Embryonic facial prominence (tissue), 1 donor: Measurements from ENCODE around the gene DOCK2.
"Not testable (repeated sequence)": the region's sequence is repeated elsewhere in the genome, so short reads cannot be mapped to it uniquely, and the experiment has no call there.

ENCODE experiments used
- DNase-seq: peaks from one replicate; pipeline ENCODE4 v3.0.0-alpha.2; 2016; ENCODE audit errors: extremely low spot score

The DOCK2 gene

DNA sequence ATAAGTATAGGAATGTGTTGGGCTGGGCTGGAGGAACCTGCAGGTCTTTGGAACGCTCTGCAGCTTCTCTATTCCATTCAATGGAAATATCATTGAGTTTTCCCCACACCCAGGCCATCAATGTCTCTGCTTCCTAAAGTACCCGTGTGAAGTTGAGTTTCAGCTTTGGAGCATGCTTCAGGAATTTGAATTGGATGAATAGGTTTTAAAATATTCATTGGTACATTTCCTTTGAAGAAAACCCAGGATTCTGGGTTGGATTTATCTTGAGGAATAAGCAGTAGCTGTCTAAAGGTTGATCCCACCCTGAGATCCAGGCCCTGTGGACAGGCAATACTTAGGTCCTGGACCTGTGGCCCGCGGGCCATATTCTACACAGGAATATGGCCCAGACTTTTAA lies 306.0 kb downstream of the DOCK2 start:
- no peak for DNase-seq

DNA sequence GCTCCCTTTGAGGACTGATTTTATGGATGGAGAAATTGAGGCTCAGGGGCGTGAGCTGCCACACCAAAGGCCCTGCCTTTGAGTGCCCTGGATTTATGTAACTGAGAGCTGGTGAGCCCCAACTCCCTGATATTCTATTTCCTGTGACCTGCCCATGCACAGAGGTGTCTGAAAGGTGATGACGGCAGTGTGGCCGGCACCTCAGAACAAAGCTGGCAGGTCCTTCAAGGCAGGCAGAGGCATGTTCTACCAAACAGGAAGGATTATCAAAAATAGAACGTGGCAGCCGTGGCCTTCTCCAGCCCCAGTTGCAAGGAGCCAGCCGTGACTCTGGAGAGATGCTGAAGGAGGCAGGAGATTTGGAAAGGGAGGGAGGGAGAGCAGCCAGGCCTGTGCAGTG lies 307.0 kb downstream of the DOCK2 start:
- no peak for DNase-seq

DNA sequence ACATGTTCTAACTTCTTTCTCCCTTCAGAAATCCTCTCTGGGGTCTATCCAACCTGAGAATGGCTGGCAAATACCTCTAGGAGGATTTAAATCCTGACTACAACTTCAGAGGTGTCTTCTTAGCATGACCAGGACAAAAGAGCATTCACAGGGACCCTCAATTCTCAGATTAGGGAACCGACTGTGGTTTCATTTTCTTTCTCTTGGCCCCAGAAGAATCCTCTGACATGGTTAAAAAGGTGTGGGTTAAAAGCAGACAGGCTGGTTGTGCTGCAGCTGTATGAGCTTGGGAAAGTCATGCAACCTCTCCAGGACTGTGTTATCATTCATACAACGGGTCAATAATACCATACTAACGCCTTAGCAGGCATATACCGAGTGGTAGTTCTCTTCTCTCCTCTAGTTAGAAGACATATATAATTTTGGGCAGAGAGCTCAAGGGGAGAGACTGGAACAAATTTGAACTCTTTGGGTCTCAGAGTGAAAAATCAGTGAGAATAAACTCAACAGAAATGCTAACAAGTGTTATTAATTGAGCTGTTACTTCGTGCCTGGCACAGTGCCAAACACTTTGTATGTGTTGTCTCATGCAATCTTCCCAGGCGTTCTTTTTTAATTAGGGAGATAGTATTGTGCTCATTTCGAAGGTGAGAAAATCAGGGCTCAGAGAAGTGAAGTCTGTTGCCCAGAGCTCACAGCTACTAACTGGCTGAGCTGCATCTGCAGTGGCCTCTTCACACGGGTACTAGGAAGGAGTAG lies 308.0 kb downstream of the DOCK2 start:
- no peak for DNase-seq

DNA sequence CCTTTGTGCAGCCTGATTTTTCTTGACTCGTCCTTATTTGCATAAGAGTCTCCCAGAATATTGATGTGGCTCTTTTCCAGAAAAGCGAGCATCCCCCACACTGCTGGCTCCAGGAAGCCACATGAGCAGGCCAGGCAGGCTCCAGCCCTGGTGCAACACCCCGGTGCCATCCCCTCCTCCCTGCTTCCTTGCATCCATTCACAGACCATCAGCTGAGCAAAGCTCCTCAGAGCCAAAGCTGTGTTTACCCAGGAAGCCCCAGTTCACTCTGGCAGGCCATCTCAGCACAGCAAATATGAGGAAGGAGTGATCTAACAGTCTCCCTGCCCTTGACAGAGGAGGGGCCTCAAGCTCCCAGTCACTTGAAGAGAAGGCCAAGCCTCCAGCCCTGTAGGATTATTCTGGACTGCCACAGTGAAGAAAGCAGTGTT lies 308.8 kb downstream of the DOCK2 start:
- DNase-seq: no peak

DNA sequence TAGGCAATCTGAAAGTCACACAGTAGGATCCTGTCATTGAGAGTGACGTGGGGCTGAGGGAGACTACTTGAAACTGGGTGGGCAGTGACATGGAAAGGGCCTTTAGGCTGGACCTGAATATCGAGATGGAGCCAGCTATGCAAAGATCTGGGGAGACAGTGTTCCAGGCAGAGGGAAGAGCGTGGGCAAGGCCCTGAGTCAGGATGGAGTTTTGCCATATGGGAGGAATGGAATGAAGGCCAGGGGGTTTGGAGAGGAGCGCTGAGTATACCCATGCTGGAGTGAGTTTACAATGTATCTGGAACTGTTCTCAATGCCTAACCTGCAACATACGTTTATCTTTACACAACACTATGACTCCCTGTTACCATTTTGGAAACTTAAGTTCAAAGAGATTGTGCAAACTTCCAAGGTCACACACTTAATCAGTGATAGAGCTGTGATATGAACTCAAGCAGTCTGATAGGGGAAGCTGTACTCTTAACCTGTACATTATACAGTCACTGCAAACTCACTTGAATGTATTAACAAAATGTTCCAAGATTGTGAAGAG lies 309.7 kb downstream of the DOCK2 start:
- DNase-seq: no peak

DNA sequence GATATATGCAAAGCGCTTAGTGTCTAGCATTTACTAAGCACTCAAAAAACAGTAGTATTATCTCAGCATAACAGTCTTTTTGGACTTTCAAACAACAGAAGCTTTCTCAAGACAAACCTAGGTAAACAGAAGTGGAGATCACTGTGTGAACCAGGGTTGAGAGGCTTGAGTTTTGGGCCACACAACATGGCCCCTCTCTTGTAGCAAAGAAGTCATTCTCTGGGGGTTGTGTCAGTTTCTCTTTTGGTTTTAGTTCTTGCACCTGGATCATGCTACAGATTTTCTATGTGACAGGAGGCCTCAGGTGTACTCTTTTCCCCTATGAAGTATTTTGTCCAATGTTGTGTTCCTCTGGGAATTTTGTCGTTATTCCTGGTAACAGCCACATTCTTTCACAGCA lies 313.3 kb downstream of the DOCK2 start:
- no peak for DNase-seq

DNA sequence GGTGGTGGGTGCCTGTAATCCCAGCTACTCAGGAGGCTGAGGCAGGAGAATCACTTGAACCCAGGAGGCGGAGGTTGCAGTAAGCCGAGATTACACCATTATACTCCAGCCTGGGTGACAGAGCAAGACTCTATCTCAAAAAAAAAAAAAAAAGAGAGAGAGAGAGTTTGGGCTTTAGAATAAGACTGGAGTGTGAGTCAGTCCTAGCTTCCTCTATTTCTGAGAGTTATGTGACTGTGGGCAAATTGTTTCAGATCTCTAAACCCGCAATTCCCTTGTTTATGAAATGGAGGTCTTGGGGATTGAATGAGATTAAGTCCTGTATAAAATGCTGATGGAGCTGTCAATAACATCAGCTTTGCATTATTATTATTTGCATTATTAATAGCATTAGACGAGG lies 316.1 kb downstream of the DOCK2 start:
- DNase-seq: not testable (repeated sequence)

DNA sequence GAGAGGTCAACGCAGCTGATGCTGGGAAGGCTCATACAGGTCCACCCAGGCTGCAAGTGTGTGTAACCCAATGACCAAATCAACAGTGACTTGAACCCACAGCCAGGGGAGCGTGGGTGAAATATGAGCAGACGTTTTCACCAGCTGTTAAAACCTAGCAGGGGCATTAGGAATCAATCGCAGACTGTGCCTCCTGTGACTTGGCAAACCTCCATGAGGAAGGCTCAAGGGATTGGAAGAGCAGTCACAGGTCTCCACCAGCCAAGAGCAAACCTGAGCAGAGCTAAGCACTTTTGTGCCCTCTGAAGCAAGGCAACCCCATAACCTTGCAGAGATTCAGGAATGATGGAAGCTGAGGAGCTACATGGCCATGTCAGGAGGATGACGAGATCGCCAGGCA lies 317.7 kb downstream of the DOCK2 start:
- no peak for DNase-seq

DNA sequence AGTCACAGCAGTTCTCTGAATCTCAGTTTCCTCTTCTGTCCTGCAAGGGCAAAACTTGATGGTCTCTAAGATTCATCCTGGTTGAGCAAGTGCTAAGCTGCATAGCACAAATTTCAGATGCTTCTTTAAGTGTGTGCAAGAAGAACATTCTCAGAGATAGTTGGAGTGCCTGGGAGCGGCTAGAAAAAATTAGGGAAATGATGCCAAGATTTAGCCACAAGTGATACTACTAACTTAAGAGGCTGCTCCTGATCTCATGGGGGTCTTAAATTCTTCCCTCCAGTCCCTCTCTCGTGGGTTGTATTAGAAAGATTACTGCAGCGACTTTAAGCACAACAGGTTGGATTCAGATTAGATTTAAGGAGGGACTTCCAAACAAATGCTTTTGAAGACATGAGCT lies 319.1 kb downstream of the DOCK2 start:
- DNase-seq: no peak

DNA sequence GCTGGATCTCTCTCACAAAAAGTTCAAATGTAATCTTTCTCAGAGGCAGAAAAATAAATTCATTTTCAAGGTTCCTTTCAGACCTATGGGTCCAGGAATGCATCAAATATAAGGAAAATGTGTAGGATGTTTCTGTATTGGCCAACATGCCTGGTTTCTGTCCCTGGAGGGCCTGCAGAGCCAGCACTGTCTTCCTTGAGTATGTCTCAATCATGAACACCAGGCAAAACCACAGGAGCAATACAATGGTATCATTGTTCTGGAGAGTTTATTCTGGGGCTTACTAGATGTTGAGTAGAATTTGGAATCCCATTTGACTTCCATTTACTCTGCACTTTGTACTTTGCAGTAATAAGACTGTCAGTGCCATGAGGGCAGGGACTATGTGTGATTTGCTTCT lies 319.7 kb downstream of the DOCK2 start:
- DNase-seq: no peak

DNA sequence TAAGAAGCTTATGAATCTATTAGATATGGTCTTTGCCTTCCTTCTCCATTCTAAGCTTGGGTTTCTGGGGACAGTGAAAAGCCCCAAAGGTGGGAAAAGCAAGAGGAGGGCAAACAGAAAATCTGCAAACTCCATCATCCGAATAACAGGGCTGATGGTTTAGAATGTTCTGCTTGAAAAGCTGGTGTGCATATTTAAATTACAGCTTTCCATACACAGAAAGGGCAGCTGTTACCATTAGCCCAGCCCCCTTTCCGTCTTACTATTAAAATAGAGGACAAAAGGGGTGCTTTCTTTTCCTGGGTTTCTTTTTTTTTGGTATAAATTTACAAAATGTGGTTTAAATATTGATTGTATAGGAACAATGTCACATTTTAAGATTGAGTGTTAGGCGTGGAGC lies 321.2 kb downstream of the DOCK2 start:
- no peak for DNase-seq

DNA sequence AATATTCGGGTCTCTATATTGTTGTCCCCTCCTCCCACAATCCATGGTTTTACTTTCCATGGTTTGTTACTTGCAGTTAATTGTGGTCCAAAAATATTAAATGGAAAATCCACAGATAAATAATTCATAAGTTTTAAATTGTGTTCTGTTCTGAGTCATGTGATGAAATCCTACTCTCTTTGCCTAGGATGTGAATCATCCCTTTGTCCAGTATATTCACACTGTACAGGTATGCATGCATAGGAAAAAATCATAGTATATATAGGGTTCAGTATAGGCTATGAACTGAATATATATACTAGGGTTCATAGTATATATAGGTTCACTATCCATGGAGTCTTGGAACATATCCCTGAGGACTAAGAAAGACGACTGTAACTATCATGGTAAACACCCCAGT lies 323.6 kb downstream of the DOCK2 start:
- DNase-seq: no peak

DNA sequence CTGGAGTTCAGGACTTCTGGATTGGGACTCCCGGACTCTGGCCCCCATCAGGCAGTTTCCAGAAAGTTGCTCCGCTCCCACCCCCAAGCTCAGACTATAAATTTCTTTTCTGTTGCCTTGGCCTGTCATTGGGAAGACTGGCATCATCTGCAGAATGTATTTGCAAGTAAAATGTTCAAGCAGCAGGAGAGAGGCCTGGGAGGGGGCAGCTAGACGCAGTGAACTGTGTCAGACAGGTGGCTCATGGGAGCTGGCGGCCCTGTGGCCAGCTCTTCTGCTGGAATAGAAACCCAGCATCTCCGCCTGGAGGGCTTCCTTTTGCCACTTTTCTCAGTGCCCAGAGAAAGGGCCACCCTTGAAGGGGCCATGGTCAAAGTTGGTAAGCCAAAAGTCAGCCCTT lies 327.2 kb downstream of the DOCK2 start:
- no peak for DNase-seq

DNA sequence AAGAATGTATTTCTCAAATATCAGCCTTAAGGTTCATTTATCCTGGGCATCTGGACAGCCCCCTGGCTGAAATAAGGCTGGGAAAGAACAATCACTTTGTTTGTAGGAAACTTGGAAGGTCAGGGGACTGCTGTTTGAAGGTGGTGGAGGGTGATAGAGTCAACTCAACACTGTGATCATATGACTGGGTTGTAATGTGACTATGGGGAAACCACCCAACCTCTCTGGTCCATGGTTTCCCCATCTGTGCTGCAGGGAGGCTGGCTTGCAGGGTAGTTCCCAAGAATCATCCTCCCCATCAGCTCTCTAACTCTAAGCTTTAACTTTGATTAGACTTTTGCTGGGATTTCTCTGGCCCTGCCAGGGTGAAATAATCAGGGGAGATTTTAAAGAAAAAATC lies 333.3 kb downstream of the DOCK2 start:
- no peak for DNase-seq

DNA sequence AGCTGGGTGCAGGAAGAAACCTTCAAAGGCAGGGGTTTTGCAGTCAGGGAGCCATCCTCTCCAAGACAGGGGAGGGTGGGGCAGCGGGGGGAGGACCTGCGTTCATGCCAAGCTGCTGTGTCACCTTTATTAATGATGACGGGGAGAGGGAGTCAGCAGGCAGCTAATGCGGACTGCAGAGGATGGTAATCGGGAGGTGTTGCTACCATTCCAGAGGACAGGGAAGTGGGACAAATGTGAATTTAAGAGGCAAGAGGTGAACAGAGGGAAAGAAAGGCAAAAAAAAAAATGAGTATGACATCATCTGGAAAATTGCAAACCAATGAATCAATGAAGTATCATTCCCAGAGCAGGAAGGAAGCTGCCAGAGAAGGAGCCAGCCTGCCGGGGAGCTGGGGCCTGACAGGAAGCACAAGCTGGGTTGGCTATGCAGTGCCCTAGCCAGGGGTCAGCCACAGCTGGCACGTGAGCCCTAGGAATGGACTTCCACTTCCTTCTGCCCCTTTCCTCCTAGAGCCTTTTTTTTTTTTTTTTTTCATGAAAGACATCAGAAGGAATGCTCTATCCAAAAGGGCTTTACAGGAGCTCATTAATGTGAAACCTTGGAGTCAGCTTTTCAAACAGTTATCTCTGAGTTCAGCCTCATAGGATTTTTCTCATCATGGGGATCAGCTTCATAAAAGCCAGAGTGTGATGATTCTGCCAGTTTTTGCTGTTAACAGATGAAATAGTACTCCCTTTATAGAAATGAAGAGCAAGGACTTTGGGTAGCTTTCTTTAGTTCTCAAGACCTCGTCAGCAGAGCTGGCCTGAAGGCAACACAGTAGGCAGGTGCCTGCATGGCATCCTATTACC lies 334.1 kb downstream of the DOCK2 start:
- no peak for DNase-seq

DNA sequence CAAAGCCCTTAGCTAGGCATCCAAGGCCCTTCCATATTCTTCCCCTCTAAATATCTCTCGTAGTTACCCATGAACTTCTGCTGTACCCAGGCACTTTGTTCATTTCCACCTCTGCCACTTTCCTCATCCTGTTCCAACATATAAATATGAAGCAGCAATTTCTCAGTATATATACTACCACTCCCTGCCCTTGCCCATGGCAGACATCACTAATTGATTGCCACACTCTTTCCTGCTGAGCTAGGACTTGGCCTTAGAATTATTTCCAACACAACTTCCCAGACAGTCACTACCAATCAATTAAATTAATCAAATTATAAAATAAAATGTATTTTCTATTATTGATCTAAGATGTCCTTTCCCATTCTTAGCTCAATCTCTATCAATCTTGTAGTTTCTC lies 334.7 kb downstream of the DOCK2 start:
- no peak for DNase-seq

DNA sequence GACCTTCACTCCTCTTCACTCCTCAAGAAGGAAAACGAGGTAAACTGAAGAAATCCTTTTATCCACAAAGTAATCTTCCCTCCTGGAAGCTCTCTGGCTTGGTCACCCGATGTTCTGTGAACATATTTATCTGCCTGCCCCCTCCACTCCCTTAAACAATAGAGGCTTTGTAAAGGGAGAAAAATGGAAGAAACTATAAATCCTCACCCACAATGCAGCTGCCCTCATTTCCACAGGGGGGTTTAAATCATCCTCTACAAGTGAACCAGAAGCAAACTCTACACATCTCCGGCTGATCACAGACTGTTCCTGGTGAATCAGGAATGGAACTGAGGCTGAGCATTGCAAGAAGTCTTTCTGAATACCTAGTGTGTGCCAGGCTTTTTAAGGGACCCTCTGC lies 336.0 kb downstream of the DOCK2 start:
- no peak for DNase-seq

DNA sequence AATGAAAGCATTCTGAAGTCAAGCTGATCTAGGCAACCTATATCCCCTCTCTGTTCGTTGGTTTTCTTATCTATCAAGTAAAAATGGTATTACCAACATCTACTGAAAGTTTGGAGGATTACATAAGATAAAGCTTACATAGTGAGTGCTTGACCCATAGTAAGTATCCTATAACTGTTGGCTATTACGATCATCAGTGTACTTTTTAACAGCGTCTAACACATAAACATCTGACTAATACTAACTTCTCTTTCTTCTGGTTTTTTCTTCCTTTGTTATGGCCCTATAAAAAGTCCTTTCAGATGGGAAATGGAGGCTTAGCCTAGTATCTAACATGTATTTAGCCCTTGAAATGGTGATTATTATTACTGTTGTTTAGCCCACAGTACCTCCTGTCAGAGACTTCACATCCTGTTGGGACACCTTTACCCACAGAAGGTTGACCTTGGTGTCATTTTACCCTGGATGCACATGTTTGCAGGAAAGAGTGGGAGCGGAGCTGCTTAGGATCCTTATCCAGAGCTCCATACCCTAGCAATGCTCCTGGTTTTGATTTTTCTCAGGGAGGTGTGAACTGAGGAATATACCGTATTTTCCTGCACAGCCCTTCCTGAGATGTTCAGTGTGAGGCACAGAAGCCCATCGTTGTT lies 337.2 kb downstream of the DOCK2 start:
- DNase-seq: no peak

DNA sequence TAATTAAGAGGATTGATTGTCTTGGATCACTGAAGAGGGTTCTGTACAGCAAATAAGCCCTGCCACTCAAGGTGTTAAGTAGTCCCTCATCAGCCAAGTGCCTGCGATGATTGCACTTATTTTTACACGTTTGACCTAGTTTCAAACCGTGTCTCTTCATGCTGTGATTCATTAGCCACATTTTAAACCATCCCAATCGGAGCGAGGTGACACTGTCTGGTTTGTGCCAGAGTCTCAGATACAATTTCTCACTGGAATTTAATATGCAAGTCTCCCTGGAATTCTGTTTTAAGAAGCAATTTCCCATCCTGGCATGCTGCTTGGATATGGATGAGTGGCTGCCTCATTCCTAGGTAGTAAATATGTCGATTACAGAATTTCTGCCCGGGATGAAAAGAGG lies 341.6 kb downstream of the DOCK2 start:
- no peak for DNase-seq

DNA sequence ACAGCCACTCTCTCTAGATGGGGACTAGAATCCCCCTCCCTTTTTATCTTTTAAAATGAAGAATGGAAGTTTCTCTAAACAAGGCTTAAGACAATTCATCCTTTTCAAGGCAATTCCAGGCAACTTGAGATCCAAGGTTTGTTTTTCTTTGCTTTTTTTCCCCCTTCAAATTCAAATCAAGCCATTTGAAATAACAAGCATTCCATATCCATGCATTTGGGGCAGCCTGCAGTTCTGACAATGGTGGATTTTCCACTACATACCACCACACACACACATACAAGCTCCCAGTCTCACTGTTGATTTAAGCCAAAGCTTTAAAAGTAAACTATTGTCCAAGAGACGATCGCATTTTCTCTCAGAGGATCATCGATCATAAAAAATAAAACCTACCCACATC lies 342.8 kb downstream of the DOCK2 start:
- no peak for DNase-seq

DNA sequence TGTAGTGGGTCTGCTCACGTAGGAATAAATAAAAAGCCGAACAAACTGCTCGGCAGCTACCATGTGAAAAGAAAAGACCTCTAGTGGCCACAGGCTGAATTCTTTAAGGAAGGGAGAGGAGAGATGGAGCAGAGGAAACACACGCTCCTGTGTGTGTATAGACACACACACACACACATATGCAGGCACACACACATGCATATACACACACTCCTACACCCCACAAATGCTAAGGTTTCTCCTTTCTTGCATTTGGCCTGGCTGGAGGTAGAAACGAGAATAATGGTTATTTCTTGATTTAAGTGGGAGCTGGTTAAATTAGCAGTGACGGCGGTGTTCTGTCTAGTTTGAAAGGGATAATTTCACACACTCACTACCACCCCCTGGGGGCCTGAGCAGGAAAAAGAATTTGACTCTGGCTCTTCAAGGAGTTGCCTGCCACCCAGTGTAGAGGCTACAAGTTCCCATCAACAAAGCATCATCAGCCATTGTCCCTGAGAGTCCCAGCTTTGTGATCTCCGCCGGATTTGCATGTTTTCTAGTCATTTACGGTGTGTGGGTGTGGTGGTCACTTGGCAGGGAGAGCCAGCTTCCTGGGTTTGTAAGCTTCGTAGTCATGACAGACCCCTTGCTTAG lies 343.5 kb downstream of the DOCK2 start, which contains the start of gene INSYN2B:
Gene INSYN2B, minus strand, starts transcription at position 78 of the 636 bp plus-strand sequence. CDS start 96,597 bp downstream, outside the sequence.
- peak; percentile 84 for DNase-seq

DNA sequence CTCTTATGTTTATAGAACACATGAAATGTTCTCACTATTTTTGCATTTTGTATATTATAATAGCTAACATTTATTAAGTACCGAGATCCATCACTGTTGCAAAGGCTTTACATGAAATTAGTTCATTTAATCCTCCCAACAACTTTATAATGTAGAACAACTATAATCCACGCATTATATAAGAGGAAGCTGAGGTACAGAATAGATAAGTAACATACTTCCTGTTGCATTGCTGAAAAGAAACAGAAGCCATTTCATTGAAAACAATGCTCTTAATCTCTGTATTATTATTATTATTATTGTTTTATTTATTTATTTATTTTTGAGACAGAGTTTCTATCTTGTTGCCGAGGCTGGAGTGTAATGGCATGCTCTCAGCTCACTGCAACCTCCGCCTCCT lies 351.1 kb downstream of the DOCK2 start:
- DNase-seq: no peak
